CD4-positive, alpha-beta T cell treated with Interleukin-4 for 4 hours (primary cell): Measurements from ENCODE around the gene RBM4B.

Source experiments
- DNase-seq: peaks from one replicate; pipeline ENCODE4 v3.0.0-alpha.2; 2020

RBM4B gene

GRCh38 chr11:66705587-66706335 lies 28.1 kb upstream of the RBM4B start:
- no peak for DNase-seq

- DNase-seq: no peak
Observed at GRCh38 chr11:66704659-66705360, 27.1 kb upstream of the RBM4B start.

GRCh38 chr11:66701432-66702240 lies 23.9 kb upstream of the RBM4B start:
- no peak for DNase-seq

GRCh38 chr11:66700742-66701141 lies 23.1 kb upstream of the RBM4B start:
- no peak for DNase-seq

- DNase-seq: no peak
Observed at GRCh38 chr11:66700337-66700736, 22.6 kb upstream of the RBM4B start.

GRCh38 chr11:66698491-66698890 lies 20.8 kb upstream of the RBM4B start:
- DNase-seq: no peak

GRCh38 chr11:66697988-66698387 lies 20.3 kb upstream of the RBM4B start:
- no peak for DNase-seq

- DNase-seq: no peak
Observed at GRCh38 chr11:66696146-66696545, 18.5 kb upstream of the RBM4B start.

- peak; percentile 76 for DNase-seq
Observed at GRCh38 chr11:66694732-66695207, 17.1 kb upstream of the RBM4B start.

GRCh38 chr11:66694056-66694410 lies 16.3 kb upstream of the RBM4B start:
- no peak for DNase-seq

GRCh38 chr11:66693356-66694055 lies 15.8 kb upstream of the RBM4B start:
- no peak for DNase-seq

- DNase-seq: no peak
Observed at GRCh38 chr11:66692871-66693331, 15.2 kb upstream of the RBM4B start.

GRCh38 chr11:66692446-66692845 lies 14.8 kb upstream of the RBM4B start:
- no peak for DNase-seq

- DNase-seq: no peak
Observed at GRCh38 chr11:66691311-66691980, 13.8 kb upstream of the RBM4B start.

- no peak for DNase-seq
Observed at GRCh38 chr11:66689661-66690590, 12.2 kb upstream of the RBM4B start.

- no peak for DNase-seq
Observed at GRCh38 chr11:66688561-66689534, 11.2 kb upstream of the RBM4B start.

GRCh38 chr11:66687831-66688281 lies 10.2 kb upstream of the RBM4B start:
- DNase-seq: no peak

- DNase-seq: no peak
Observed at GRCh38 chr11:66686801-66687750, 9.4 kb upstream of the RBM4B start.
